ENCODE results near the gene RAB8B. TPM values are rescaled to one million over a fixed set of nuclear protein-coding genes. Genes with fewer than 3 reads are reported as not detected.

Gene RAB8B
- total RNA-seq, 2 donors from 2014 or later = 21.9 to 28.8 TPM

GRCh38 chr15:63287109-63287508 is 97.7 kb downstream of the RAB8B start:
- no peaks in the 10 kb centered on the region for H3K27me3 Mint-ChIP-seq (ENCODE audit: insufficient read depth)
- no peak for TF ChIP-seq CTCF (conservative IDR thresholded peaks at IDR 0.05)
- H3K27ac Mint-ChIP-seq = no peak overlapping the region
- H3K4me1 Mint-ChIP-seq = no peaks in the 10 kb centered on the region
- Histone ChIP-seq H3K27ac (ENCODE audit: low read depth, low read length) (no peak overlapping the region), H3K4me1 (ENCODE audit: control insufficient read depth, insufficient read depth, low read length) (no peaks in the 10 kb centered on the region), H3K9ac (ENCODE audit: extremely low read depth, low read length, poor library complexity, severe bottlenecking) (no peak overlapping the region), H3K4me3 (ENCODE audit: low read length) (no peak overlapping the region), H3K27me3 (ENCODE audit: control insufficient read depth, insufficient read depth, low read length, poor library complexity, severe bottlenecking) (no peaks in the 10 kb centered on the region), H3K36me3 (ENCODE audit: control insufficient read depth, insufficient read depth, low read length) (no peaks in the 10 kb centered on the region), H3K9me3 (ENCODE audit: control insufficient read depth, low read length) (no peaks in the 10 kb centered on the region)
- no peaks in the 10 kb centered on the region for H3K9me3 Mint-ChIP-seq
- no peak for DNase-seq
- WGBS, 2 experiments (ENCODE audit: insufficient coverage in 1 of 2, insufficient read length in 1 of 2) = 90 to 100% methylated on average over 1 to 2 of the region's 2 CpGs
- H3K36me3 Mint-ChIP-seq (ENCODE audit: low read depth) = peaks cover 11% of the 10 kb centered on the region
- no peak overlapping the region for H3K4me3 Mint-ChIP-seq

GRCh38 chr15:63288342-63288741 is 98.9 kb downstream of the RAB8B start:
- WGBS, 2 experiments (ENCODE audit: insufficient coverage in 1 of 2, insufficient read length in 1 of 2) = 60 to 76% methylated on average over 1 of the region's 1 CpG
- H3K27ac ChIP-seq (ENCODE audit: low read depth, low read length) = no peak overlapping the region
- no peaks in the 10 kb centered on the region for H3K4me1 Mint-ChIP-seq

DNA sequence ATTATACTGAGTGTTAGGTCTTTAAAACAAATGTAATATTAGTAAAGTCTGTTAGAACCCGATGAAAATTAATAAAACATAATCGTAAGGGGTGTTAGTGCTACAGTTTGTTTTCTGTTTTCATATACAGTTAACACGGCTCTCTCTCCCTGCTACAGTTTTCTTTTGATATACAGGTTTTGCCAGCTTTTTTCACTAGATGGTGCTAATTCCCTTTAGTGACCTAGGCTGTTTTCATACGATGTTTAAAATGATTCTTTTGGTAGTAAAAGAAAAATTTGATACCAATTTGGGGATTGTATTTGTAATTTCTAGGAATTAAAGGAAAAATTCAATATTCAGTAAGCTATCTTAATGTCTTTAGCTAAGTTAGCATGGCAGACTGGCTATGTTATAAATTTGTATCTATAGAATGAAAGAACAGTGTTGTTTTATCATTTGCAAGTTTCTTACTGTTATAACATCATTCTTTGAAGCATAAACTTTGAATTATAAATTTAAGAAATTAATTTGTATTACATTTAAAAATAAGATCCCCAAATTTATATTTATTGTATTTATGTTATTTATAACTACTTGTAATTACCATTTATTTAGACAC is 99.5 kb downstream of the RAB8B start:
- no peaks in the 10 kb centered on the region for H3K27me3 ChIP-seq (ENCODE audit: control insufficient read depth, insufficient read depth, low read length, poor library complexity, severe bottlenecking)
- peak; percentile 86 for TF ChIP-seq CTCF (conservative IDR thresholded peaks at IDR 0.05)
- H3K36me3 ChIP-seq (ENCODE audit: control insufficient read depth, insufficient read depth, low read length) = no peaks in the 10 kb centered on the region
- H3K4me1 ChIP-seq (ENCODE audit: control insufficient read depth, insufficient read depth, low read length) = no peaks in the 10 kb centered on the region
- H3K27ac ChIP-seq (ENCODE audit: low read depth, low read length) = no peak overlapping the region
- no peak overlapping the region for H3K4me3 ChIP-seq (ENCODE audit: low read length)
- H3K9ac ChIP-seq (ENCODE audit: extremely low read depth, low read length, poor library complexity, severe bottlenecking) = no peak overlapping the region
- Mint-ChIP-seq H3K27me3 (ENCODE audit: insufficient read depth) (no peaks in the 10 kb centered on the region), H3K9me3 (no peaks in the 10 kb centered on the region), H3K4me3 (no peak overlapping the region), H3K36me3 (ENCODE audit: low read depth) (peaks cover 11% of the 10 kb centered on the region), H3K27ac (no peak overlapping the region), H3K4me1 (no peaks in the 10 kb centered on the region)
- no peaks in the 10 kb centered on the region for H3K9me3 ChIP-seq (ENCODE audit: control insufficient read depth, low read length)
- 0 to 17% methylated on average over 1 to 4 of the region's 4 CpGs for WGBS, 2 experiments (ENCODE audit: insufficient coverage in 1 of 2, insufficient read length in 1 of 2)
- no peak for DNase-seq

More at GRCh38 chr15:63288342-63288741, 98.9 kb downstream of the RAB8B start:
- no peak overlapping the region for H3K4me3 Mint-ChIP-seq
- H3K36me3 Mint-ChIP-seq (ENCODE audit: low read depth) = peaks cover 11% of the 10 kb centered on the region
- Histone ChIP-seq H3K27me3 (ENCODE audit: control insufficient read depth, insufficient read depth, low read length, poor library complexity, severe bottlenecking) (no peaks in the 10 kb centered on the region), H3K9me3 (ENCODE audit: control insufficient read depth, low read length) (no peaks in the 10 kb centered on the region), H3K4me1 (ENCODE audit: control insufficient read depth, insufficient read depth, low read length) (no peaks in the 10 kb centered on the region), H3K4me3 (ENCODE audit: low read length) (no peak overlapping the region), H3K36me3 (ENCODE audit: control insufficient read depth, insufficient read depth, low read length) (no peaks in the 10 kb centered on the region), H3K9ac (ENCODE audit: extremely low read depth, low read length, poor library complexity, severe bottlenecking) (no peak overlapping the region)
- H3K27me3 Mint-ChIP-seq (ENCODE audit: insufficient read depth) = no peaks in the 10 kb centered on the region
- no peak for DNase-seq
- H3K9me3 Mint-ChIP-seq = no peaks in the 10 kb centered on the region
- no peak for TF ChIP-seq CTCF (conservative IDR thresholded peaks at IDR 0.05)
- H3K27ac Mint-ChIP-seq = no peak overlapping the region
